GM12878 (cell line): Measurements from ENCODE around the gene TULP4. TPM values are rescaled to one million over a fixed set of nuclear protein-coding genes. Genes with fewer than 3 reads are reported as not detected.

ENCODE experiments used
- ATAC-seq: fragments of 200-7000 bp; cut with Tn5 transposase; 3 replicates; pipeline ENCODE4 v1.9.1; 2020; ENCODE audit warnings: mild to moderate bottlenecking, moderate library complexity
- BruUV-seq: library from RNA; stranded (reverse); fragments of 400-500 nt; replicated peaks from 2 replicates; lab custom pipeline; 2021; lab: Mats Ljungman, UMichigan
- CTCF ChIA-PET: fragments of 300-600 bp; sonication (Branson Sonifier 250); formaldehyde crosslinking; extraction: SDS; loops from one replicate; lab custom pipeline; 2021; ENCODE audit warnings: inconsistent platforms; lab: Yijun Ruan, JAX
- POLR2A ChIA-PET: fragments of 350-600 bp; formaldehyde crosslinking; extraction: SDS; loops from one replicate; lab custom pipeline; 2021; ENCODE audit warnings: inconsistent platforms; lab: Charles Lee
- RAD21 ChIA-PET: fragments of 300-600 bp; sonication (Branson Sonifier 250); formaldehyde crosslinking; loops from one replicate; lab custom pipeline; 2023; ENCODE audit warnings: antibody characterized with exemption; ENCODE audit not compliant: unreplicated experiment; lab: Charles Lee
- SMC1A ChIA-PET: fragments of 300-600 bp; sonication (Branson Sonifier 250); formaldehyde crosslinking; loops from one replicate; lab custom pipeline; 2023; ENCODE audit not compliant: unreplicated experiment, uncharacterized antibody; lab: Charles Lee
- DNase-seq: peaks from one replicate; pipeline ENCODE4 v3.0.0-alpha.2; 2011; ENCODE audit warnings: low read depth, low spot score
- FAIRE-seq: peaks from 3 replicates; lab custom pipeline; 2011; peaks lifted over from hg19 to GRCh38; lab: Jason Lieb, UNC
- H2AFZ ChIP-seq: 2 replicates; pipeline ENCODE4 v1.6.0; 2011; ENCODE audit warnings: low read depth, low read length, control low read depth; ENCODE audit not compliant: control insufficient read depth
- H3K27ac ChIP-seq: 2 replicates; pipeline ENCODE4 v1.5.1; 2011; ENCODE audit warnings: control low read depth; ENCODE audit not compliant: control insufficient read depth, insufficient read depth
- H3K27me3 ChIP-seq, 2 experiments: replicated peaks in 1 of 2; 2 replicates each; pipeline versions ENCODE4 v1.6.0 to v1.6.1; 2011; ENCODE audit warnings: low read length in 1 of 2; ENCODE audit not compliant: control insufficient read depth in 2 of 2, insufficient read depth in 2 of 2
- H3K36me3 ChIP-seq, 2 experiments: 2 replicates each; pipeline ENCODE4 v1.5.1; 2011; ENCODE audit warnings: low read length in 1 of 2; ENCODE audit not compliant: control insufficient read depth in 2 of 2, insufficient read depth in 2 of 2
- H3K4me1 ChIP-seq: 2 replicates; pipeline ENCODE4 v1.6.1; 2011; ENCODE audit warnings: mild to moderate bottlenecking, low read length, moderate library complexity, mixed read lengths; ENCODE audit not compliant: control insufficient read depth, insufficient read depth
- H3K4me2 ChIP-seq: 2 replicates; pipeline ENCODE4 v1.6.0; 2011; ENCODE audit warnings: control low read depth; ENCODE audit not compliant: control insufficient read depth, insufficient read depth
- H3K4me3 ChIP-seq: fragments of 200-600 bp; sonication (generic); 2 replicates; pipeline ENCODE4 v1.5.1; 2016
- H3K79me2 ChIP-seq: 2 replicates; pipeline ENCODE4 v1.6.0; 2011; ENCODE audit warnings: low read length; ENCODE audit not compliant: control insufficient read depth, insufficient read depth
- H3K9ac ChIP-seq: 2 replicates; pipeline ENCODE4 v1.8.0; 2011; ENCODE audit warnings: low read length, control low read depth, mixed read lengths; ENCODE audit not compliant: control insufficient read depth, insufficient read depth
- H3K9me3 ChIP-seq: replicated peaks from 3 replicates; pipeline ENCODE4 v1.5.1; 2011; ENCODE audit warnings: mild to moderate bottlenecking, low read length; ENCODE audit not compliant: control insufficient read depth, insufficient read depth
- H4K20me1 ChIP-seq: 2 replicates; pipeline ENCODE4 v1.6.0; 2011; ENCODE audit not compliant: control insufficient read depth, insufficient read depth
- BCL11A ChIP-seq: IDR thresholded peaks from 2 replicates; pipeline ENCODE4 v1.6.1; 2011; ENCODE audit warnings: low read depth, low read length
- EZH2 ChIP-seq: IDR thresholded peaks from 2 replicates; pipeline ENCODE4 v1.6.1; 2012; ENCODE audit warnings: low read depth, mild to moderate bottlenecking, control low read depth, inconsistent platforms, low read length, borderline replicate concordance; ENCODE audit not compliant: control insufficient read depth
- GABPA ChIP-seq: IDR thresholded peaks from 2 replicates; pipeline ENCODE4 v1.6.1; 2014; ENCODE audit warnings: antibody characterized with exemption, low read depth, mild to moderate bottlenecking, inconsistent platforms
- KDM1A ChIP-seq: fragments of 200-600 bp; sonication (generic); IDR thresholded peaks from 2 replicates; pipeline ENCODE4 v1.6.1; 2016; ENCODE audit warnings: borderline replicate concordance
- MYC ChIP-seq: IDR thresholded peaks from 2 replicates; pipeline ENCODE4 v1.6.1; 2011; ENCODE audit warnings: mild to moderate bottlenecking, low read length, moderate library complexity, inconsistent platforms; ENCODE audit not compliant: insufficient read depth, insufficient replicate concordance, insufficient read length, severe bottlenecking
- NFXL1 ChIP-seq: fragments of 450-650 bp; IDR thresholded peaks from 2 replicates; pipeline ENCODE4 v1.6.1; 2017; ENCODE audit warnings: antibody characterized with exemption, mild to moderate bottlenecking, borderline replicate concordance
- NR2C2 ChIP-seq: IDR thresholded peaks from 2 replicates; pipeline ENCODE4 v1.6.1; 2011; ENCODE audit warnings: borderline replicate concordance, low read depth; ENCODE audit not compliant: control insufficient read depth, insufficient read length
- RAD51 ChIP-seq: fragments of 450-650 bp; IDR thresholded peaks from 2 replicates; pipeline ENCODE4 v1.6.1; 2016; ENCODE audit warnings: moderate library complexity, mild to moderate bottlenecking, inconsistent platforms
- RFX5 ChIP-seq: IDR thresholded peaks from 2 replicates; pipeline ENCODE4 v1.6.1; 2011; ENCODE audit warnings: low read depth, low read length, improper control_type of control experiment
- SP1 ChIP-seq: IDR thresholded peaks from one replicate; pipeline ENCODE4 v1.6.1; 2011; ENCODE audit warnings: low read depth, low read length
- SRF ChIP-seq, 2 experiments: IDR thresholded peaks; 2 replicates each; pipeline ENCODE4 v1.6.1; 2011; ENCODE audit warnings: low read depth in 2 of 2, low read length in 2 of 2, mild to moderate bottlenecking in 1 of 2, moderate library complexity in 1 of 2
- TBL1XR1 ChIP-seq: IDR thresholded peaks from 2 replicates; pipeline ENCODE4 v1.6.1; 2012; ENCODE audit warnings: low read depth, low read length, improper control_type of control experiment
- YBX1 ChIP-seq: fragments of 450-650 bp; IDR thresholded peaks from 2 replicates; pipeline ENCODE4 v1.6.1; 2016; ENCODE audit warnings: antibody characterized with exemption
- YY1 ChIP-seq: IDR thresholded peaks from 2 replicates; pipeline ENCODE4 v1.6.1; 2011; ENCODE audit warnings: low read depth, mild to moderate bottlenecking, low read length
- ZNF207 ChIP-seq: fragments of 450-650 bp; IDR thresholded peaks from 2 replicates; pipeline ENCODE4 v1.6.1; 2014; ENCODE audit warnings: antibody characterized with exemption, mild to moderate bottlenecking, borderline replicate concordance
- WGBS: methylation state at CpG from one replicate; pipeline ENCODE4 v1.1.6; 2016; ENCODE audit warnings: low lambda C conversion rate; ENCODE audit not compliant: insufficient replicate concordance, insufficient coverage; ENCODE audit errors: missing lambda C conversion rate; 5-methylcytosine and 5-hydroxymethylcytosine counted together
- in situ Hi-C: fragments of 300-500 bp; cut with MboI; formaldehyde crosslinking; loops from 9 replicates; pipeline ENCODE4 v1.14.3; 2018; ENCODE audit warnings: mixed read lengths
- intact Hi-C: fragments of 100-400 bp; cut with micrococcal nuclease; formaldehyde crosslinking; loops from one replicate; pipeline ENCODE4 v1.14.2; 2022; ENCODE audit not compliant: unreplicated experiment
- polyA plus RNA-seq, 11 experiments: library from polyadenylated mRNA; depleted of rRNA in 4 of 11; unstranded in 6 of 11; stranded (reverse) in 5 of 11; fragments of >200 nt; fragmentation: Nextera tagmentation in 4 of 11; fragmentation: Illumina TruSeq in 1 of 11; extraction: Ambion mirVana in 4 of 11; extraction: Trizol in 1 of 11; gene quantifications; 1 replicate in 1 of 11; 2 replicates in 10 of 11; pipeline versions ENCODE4 v1.2.1 to v1.2.3, GENCODE V29; 2011 to 2016; ENCODE audit warnings: inconsistent platforms in 2 of 11, missing spikeins in 2 of 11, low read depth in 1 of 11
- total RNA-seq, 4 experiments: library from RNA; depleted of rRNA in 3 of 4; stranded (reverse); fragments of >200 nt in 3 of 4; fragmentation: Illumina TruSeq in 1 of 4; extraction: Trizol in 1 of 4; gene quantifications; 2 replicates each; pipeline versions ENCODE4 v1.2.1 to v1.2.3, GENCODE V29; 2013 to 2021
- TF ChIP-seq, protein P1 (sequence below): fragments of 150-350 bp; IDR thresholded peaks from 2 replicates; pipeline ENCODE4 v1.6.1; 2016; ENCODE audit warnings: low read depth, low read length
- TF ChIP-seq, protein P2 (sequence below): fragments of 450-650 bp; IDR thresholded peaks from 2 replicates; pipeline ENCODE4 v1.6.1; 2017; ENCODE audit warnings: low read depth, mild to moderate bottlenecking, moderate library complexity
- TF ChIP-seq, protein P3 (sequence below): IDR thresholded peaks from 2 replicates; pipeline ENCODE4 v1.6.1; 2012; ENCODE audit warnings: low read depth, low read length, improper control_type of control experiment
- TF ChIP-seq, protein P4 (sequence below): fragments of 450-650 bp; IDR thresholded peaks from 2 replicates; pipeline ENCODE4 v1.6.1; 2016; ENCODE audit warnings: mild to moderate bottlenecking

Gene TULP4
- total and polyA plus RNA-seq, 10 of the 15 experiments (the other 5 are each of a cell fraction or from before 2014, with no cell fraction given): 0.73 to 31.8 (median 14.0) TPM

DNA sequence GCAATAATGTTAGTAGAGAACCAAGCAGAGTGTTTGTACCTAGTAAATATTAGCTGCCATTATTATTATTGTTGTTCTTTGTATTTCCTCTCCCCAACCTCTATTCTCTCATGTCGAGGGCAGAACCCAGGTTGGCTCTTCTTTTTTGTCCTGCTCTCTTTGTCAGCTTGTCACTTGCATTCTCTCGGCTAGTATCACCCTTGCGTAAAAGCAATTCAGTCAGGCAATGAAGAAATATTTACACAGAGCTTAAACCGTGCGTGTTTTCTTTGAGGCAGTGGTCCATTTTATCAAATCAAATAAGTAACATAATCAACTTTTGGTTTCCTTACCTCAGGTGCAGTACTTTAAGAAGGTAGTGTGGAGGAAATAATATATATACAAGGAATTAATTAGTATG lies 83.9 kb downstream of the TULP4 start:
- intact Hi-C loops (no loop called here), in situ Hi-C loops (no loop called here)
- Histone ChIP-seq H3K27ac (no peak overlapping the region), H3K4me1 (no peaks in the 10 kb centered on the region), H3K9me3 (peaks cover 9% of the 10 kb centered on the region; the same call in 2 of the 3 replicates), H3K9ac (no peak overlapping the region), H4K20me1 (no peaks in the 10 kb centered on the region; the same call in 1 of the 2 replicates), H3K27me3 (no peaks in the 10 kb centered on the region), H3K4me3 (no peak overlapping the region), H2AFZ (no peak overlapping the region), H3K4me2 (no peak overlapping the region), H3K79me2 (no peaks in the 10 kb centered on the region), H3K36me3 (no peaks in the 10 kb centered on the region; a peak in 2 of 4 replicates)
- DNase-seq: no peak
- POLR2A ChIA-PET: interaction anchor here (1.7 kb wide), 1 partner anchor 9 kb away, joined by 4 read pairs; no protein-coding TSS in a partner anchor
- BruUV-seq: no TSS peak
- no peak for ATAC-seq
- CTCF ChIA-PET: interaction anchor here (0.5 to 1.8 kb wide), 3 partner anchors 8 to 1833 kb away, joined by 3 to 4 read pairs (median 3); no protein-coding TSS in a partner anchor
- SMC1A ChIA-PET: interaction anchor here (0.9 to 1.8 kb wide), 4 partner anchors 13 to 83 kb away, joined by 3 to 5 read pairs (median 4); no protein-coding TSS in a partner anchor
- WGBS: 68% methylated on average over 5 of the region's 5 CpGs
- RAD21 ChIA-PET: no interaction called here
- FAIRE-seq: no peak
- TF ChIP-seq EZH2 (no peak), YY1 (no peak), GABPA (no peak), NFXL1 (no peak), RAD51 (no peak), KDM1A (no peak), NR2C2 (no peak), MYC (no peak), SP1 (no peak), ZNF207 (no peak), TBL1XR1 (no peak), YBX1 (no peak), RFX5 (no peak), SRF (IDR thresholded peaks at IDR 0.05; ENCODE audit: low read depth in 2 of 2, low read length in 2 of 2) (no peak), BCL11A (no peak)
- TF ChIP-seq, protein P1, sequence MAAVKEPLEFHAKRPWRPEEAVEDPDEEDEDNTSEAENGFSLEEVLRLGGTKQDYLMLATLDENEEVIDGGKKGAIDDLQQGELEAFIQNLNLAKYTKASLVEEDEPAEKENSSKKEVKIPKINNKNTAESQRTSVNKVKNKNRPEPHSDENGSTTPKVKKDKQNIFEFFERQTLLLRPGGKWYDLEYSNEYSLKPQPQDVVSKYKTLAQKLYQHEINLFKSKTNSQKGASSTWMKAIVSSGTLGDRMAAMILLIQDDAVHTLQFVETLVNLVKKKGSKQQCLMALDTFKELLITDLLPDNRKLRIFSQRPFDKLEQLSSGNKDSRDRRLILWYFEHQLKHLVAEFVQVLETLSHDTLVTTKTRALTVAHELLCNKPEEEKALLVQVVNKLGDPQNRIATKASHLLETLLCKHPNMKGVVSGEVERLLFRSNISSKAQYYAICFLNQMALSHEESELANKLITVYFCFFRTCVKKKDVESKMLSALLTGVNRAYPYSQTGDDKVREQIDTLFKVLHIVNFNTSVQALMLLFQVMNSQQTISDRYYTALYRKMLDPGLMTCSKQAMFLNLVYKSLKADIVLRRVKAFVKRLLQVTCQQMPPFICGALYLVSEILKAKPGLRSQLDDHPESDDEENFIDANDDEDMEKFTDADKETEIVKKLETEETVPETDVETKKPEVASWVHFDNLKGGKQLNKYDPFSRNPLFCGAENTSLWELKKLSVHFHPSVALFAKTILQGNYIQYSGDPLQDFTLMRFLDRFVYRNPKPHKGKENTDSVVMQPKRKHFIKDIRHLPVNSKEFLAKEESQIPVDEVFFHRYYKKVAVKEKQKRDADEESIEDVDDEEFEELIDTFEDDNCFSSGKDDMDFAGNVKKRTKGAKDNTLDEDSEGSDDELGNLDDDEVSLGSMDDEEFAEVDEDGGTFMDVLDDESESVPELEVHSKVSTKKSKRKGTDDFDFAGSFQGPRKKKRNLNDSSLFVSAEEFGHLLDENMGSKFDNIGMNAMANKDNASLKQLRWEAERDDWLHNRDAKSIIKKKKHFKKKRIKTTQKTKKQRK: no peak
- TF ChIP-seq, protein P2, sequence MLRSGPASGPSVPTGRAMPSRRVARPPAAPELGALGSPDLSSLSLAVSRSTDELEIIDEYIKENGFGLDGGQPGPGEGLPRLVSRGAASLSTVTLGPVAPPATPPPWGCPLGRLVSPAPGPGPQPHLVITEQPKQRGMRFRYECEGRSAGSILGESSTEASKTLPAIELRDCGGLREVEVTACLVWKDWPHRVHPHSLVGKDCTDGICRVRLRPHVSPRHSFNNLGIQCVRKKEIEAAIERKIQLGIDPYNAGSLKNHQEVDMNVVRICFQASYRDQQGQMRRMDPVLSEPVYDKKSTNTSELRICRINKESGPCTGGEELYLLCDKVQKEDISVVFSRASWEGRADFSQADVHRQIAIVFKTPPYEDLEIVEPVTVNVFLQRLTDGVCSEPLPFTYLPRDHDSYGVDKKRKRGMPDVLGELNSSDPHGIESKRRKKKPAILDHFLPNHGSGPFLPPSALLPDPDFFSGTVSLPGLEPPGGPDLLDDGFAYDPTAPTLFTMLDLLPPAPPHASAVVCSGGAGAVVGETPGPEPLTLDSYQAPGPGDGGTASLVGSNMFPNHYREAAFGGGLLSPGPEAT: no peak
- TF ChIP-seq, protein P3, sequence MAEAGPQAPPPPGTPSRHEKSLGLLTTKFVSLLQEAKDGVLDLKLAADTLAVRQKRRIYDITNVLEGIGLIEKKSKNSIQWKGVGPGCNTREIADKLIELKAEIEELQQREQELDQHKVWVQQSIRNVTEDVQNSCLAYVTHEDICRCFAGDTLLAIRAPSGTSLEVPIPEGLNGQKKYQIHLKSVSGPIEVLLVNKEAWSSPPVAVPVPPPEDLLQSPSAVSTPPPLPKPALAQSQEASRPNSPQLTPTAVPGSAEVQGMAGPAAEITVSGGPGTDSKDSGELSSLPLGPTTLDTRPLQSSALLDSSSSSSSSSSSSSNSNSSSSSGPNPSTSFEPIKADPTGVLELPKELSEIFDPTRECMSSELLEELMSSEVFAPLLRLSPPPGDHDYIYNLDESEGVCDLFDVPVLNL: no peak
- TF ChIP-seq, protein P4, sequence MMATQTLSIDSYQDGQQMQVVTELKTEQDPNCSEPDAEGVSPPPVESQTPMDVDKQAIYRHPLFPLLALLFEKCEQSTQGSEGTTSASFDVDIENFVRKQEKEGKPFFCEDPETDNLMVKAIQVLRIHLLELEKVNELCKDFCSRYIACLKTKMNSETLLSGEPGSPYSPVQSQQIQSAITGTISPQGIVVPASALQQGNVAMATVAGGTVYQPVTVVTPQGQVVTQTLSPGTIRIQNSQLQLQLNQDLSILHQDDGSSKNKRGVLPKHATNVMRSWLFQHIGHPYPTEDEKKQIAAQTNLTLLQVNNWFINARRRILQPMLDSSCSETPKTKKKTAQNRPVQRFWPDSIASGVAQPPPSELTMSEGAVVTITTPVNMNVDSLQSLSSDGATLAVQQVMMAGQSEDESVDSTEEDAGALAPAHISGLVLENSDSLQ: no peak
